SKM-1 treated with dmso at 0.1 percent for 144 hours (cell line): ENCODE results near the gene NUDT22.

Experiments used
- DNase-seq: peaks from one replicate; lab custom pipeline; 2025; ENCODE audit not compliant: unreplicated experiment; lab: John Stamatoyannopoulos, UW

The NUDT22 gene, protein sequence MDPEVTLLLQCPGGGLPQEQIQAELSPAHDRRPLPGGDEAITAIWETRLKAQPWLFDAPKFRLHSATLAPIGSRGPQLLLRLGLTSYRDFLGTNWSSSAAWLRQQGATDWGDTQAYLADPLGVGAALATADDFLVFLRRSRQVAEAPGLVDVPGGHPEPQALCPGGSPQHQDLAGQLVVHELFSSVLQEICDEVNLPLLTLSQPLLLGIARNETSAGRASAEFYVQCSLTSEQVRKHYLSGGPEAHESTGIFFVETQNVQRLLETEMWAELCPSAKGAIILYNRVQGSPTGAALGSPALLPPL

DNA sequence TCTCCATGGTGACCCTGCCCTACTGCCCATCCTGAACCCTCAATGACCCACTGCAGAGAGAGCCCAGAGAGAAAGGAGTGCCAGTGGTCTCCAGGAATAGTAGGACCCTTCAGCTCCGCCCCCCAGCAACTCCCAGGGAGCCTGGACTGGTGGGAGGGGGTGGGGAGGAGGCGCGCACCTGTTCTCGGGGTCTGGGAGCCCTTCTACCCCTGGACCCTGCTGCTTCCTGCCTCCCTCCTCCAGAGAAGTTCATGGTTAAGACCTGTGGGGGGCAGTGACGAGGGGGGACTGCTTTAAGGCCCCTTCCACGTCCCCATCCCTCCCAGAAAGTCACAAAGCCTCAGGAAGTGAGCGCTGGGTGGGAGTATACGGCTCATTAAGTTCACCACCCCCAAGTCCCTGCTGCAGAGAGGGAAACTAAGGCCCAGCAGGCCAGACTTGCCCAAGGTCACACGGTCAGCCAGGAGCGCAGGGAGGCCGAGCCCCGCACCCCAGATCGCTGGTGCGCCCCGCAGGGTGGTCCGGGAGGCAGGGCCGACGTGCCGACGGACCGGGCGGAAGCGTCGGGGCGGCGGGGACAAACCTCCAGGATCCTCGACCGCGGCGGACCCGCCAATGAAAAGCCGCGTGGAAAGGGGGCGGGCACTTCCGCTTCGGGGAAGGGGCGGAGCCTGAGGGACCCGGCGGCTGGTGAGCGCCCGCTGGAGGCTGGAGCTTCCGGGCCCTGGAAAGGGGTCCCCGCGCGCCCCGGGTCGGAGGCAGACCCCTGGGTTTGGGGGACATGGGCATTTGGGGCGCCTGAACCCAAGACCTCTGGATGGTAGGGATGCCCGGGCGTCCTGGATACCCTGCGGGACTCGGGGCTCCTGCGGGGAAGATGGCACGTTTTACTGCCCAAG lies at the start of gene NUDT22, which contains the start of gene TRPT1:
TSS of gene NUDT22 (plus strand) at position 667 of the 899 bp plus-strand sequence. CDS start 379 bp downstream, outside the sequence.
TSS of gene TRPT1 (minus strand) at position 579 of the 899 bp plus-strand sequence. CDS start at position 253, 326 bp downstream.
- peak; percentile 59 for DNase-seq

DNA sequence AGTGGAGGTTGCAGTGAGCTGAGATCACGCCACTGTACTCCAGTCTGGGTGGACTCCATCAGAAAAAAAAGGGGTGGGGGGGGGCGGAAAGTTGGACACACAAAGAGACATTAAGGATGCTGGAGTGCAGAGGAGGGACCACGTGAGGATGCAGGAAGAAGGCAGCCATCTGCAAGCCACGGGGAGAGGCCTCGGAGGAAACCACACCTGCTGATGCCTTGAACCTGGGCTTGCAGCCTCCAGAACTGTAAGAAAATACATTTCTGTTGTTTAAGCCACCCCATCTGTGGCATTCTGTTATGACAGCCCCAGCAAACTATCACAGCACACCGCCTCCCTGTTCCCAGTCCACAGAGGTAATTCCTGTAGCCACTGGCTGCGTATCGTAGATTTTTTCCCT lies 49.3 kb upstream of the NUDT22 start:
- DNase-seq: no peak

DNA sequence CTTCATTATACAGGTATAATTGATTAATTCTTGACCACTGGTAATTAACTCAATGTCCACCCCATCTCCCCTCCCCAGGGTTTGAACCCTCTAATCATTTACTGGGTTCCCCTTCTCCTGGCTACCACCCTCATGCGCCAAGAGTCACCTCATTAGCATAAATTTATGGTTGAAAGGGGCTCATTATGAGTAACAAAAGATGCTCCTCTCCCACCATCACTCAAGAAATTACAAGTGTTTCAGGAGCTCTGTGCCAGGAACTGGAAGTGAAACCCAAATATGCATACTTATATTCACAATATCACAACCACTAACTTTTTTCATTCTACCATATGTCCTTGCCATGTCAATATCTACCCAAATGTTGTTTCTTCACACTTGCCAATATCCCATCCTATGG lies 47.9 kb upstream of the NUDT22 start:
- DNase-seq: no peak

- no peak for DNase-seq
Observed at GRCh38 chr11:64178951-64179639, 47.0 kb upstream of the NUDT22 start.

DNA sequence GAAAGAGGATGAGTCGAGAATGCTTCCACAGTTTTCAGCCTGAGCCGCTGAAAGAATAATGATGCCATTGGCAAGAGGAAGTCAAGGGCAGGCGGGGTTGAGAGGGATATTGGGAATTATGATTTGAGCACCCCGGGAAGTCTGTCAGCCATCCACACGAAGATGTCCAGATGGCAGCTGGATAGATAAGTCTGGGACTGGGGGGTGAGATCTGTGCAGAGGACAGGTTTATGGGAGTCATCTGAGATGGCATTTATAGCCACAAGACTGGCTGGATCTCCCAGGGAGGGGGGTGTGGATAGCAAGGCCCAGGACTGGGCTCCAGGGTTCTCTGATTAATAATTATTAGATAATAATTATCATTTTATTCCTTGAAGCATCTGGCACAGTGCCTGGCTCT lies 45.2 kb upstream of the NUDT22 start:
- DNase-seq: no peak

DNA sequence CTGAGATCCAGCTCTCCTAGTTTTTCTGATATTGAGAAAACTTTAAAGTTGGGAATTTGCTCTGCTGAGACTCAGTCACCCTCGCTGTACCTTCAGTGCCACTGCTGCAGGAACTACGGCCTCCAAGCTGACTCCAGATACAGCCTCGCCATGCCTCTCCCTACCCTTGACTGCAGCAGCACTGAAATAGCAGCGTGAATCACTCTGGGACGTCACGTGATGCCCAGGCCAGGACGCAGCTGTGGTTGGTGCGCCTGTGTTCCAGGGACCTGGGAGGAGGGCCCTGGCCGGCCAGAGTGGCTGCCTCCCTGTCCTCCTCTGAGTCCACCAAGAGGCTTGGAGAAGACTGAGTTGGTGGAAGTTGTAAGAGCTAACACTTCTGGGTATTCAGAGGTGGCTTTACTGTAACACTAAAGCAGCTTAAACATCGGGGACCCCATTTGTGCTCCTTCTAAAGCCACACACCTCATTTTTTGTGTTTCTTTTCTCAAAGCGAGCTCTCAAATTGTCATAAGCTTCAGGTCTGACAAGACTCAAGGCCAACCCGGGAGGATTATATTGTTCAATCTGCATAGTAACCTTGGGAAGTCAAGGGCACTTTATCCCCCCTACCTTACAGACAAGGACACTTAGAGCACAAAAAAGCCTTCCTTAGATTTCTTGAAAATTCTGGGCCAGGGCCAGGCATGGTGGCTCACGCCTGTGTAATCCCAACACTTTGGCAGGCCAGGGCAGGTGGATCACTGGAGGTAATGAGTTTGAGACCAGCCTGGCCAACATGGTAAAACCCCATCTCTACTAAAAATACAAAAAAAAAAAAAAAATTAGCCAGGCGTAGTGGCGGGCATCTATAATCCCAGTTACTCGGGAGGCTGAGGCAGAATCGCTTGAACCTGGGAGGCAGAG lies 44.3 kb upstream of the NUDT22 start:
- peak; percentile 68 for DNase-seq

GRCh38 chr11:64183890-64184289 lies 42.2 kb upstream of the NUDT22 start:
- DNase-seq: no peak

- DNase-seq: peak; percentile 69
Observed at GRCh38 chr11:64185175-64185692, 40.8 kb upstream of the NUDT22 start.

GRCh38 chr11:64185693-64186491 lies 40.2 kb upstream of the NUDT22 start, which contains the start of gene STIP1:
Gene STIP1 (plus strand): TSS chr11:64186171. CDS start chr11:64186262, 91 bp downstream.
- DNase-seq: peak; percentile 100

GRCh38 chr11:64186492-64187165 lies 39.4 kb upstream of the NUDT22 start:
- no peak for DNase-seq

- DNase-seq: no peak
Observed at GRCh38 chr11:64192434-64192833, 33.6 kb upstream of the NUDT22 start.

DNA sequence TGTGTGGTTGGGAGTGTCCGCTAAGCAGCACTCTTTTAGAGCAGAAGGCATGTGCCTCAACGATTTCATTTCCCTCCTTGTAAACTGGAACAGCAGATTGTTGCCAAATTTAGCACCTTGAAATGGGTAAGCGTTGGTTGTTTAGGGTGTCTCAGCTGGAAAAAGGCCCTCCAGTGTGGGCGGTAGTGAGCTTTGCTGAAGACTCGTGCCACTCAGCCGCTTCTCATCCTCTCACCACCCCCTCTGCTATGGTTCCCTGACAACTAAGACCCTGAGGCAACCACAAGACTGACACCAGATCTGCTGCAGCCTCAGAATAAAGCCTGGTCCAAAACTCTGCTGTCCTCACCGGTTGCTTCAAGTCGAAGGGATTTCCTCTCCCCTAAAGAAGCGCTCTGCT lies 29.4 kb upstream of the NUDT22 start:
- DNase-seq: no peak

- no peak for DNase-seq
Observed at GRCh38 chr11:64198511-64198910, 27.6 kb upstream of the NUDT22 start.

GRCh38 chr11:64201543-64201942 lies 24.5 kb upstream of the NUDT22 start:
- DNase-seq: no peak

GRCh38 chr11:64202992-64203391 lies 23.1 kb upstream of the NUDT22 start:
- DNase-seq: no peak

GRCh38 chr11:64203421-64204079 lies 22.5 kb upstream of the NUDT22 start:
- DNase-seq: no peak

GRCh38 chr11:64204080-64204440 lies 22.0 kb upstream of the NUDT22 start:
- no peak for DNase-seq

- peak; percentile 43 for DNase-seq
Observed at GRCh38 chr11:64204464-64204989, 21.5 kb upstream of the NUDT22 start.
